NB4 (cell line): ENCODE results near the gene ARID1B.

ENCODE experiments used
- DNase-seq: peaks from one replicate; pipeline ENCODE4 v3.0.0; 2010; ENCODE audit warnings: low read depth
- H3K4me3 ChIP-seq: one replicate; pipeline ENCODE4 v1.5.1; 2011; ENCODE audit warnings: mild to moderate bottlenecking, low read depth, low read length, moderate library complexity
- CTCF ChIP-seq: IDR thresholded peaks from one replicate; pipeline ENCODE4 v1.5.1; 2012; ENCODE audit warnings: low read depth, low read length
- MAX ChIP-seq: IDR thresholded peaks from 2 replicates; pipeline ENCODE4 v1.6.1; 2011; ENCODE audit warnings: low read depth, low read length
- MYC ChIP-seq: IDR thresholded peaks from 2 replicates; pipeline ENCODE4 v1.6.1; 2011; ENCODE audit warnings: low read depth, low read length
- POLR2A ChIP-seq: IDR thresholded peaks from 2 replicates; pipeline ENCODE4 v1.6.1; 2011; ENCODE audit warnings: mild to moderate bottlenecking; ENCODE audit not compliant: insufficient read length; ENCODE audit errors: extremely low read depth

The ARID1B gene

GRCh38 chr6:156820089-156820798 is 43.1 kb downstream of the ARID1B start:
- no peak overlapping the region for H3K4me3 ChIP-seq
- no peak for DNase-seq
- no peak for TF ChIP-seq CTCF
- no peak for TF ChIP-seq MYC
- no peak for TF ChIP-seq POLR2A
- TF ChIP-seq MAX, result no peak

- no peak for DNase-seq
- H3K4me3 ChIP-seq, result no peak overlapping the region
- TF ChIP-seq CTCF, result no peak
- TF ChIP-seq POLR2A, result no peak
- no peak for TF ChIP-seq MYC
- no peak for TF ChIP-seq MAX
Observed at GRCh38 chr6:156821707-156822106, 44.5 kb downstream of the ARID1B start.

- TF ChIP-seq CTCF, result no peak
- no peak for DNase-seq
Observed at GRCh38 chr6:156822747-156823206, 45.6 kb downstream of the ARID1B start.

GRCh38 chr6:156824142-156824541 is 47.0 kb downstream of the ARID1B start:
- TF ChIP-seq POLR2A (no peak), MYC (no peak), CTCF (no peak), MAX (no peak)

More at GRCh38 chr6:156822747-156823206, 45.6 kb downstream of the ARID1B start:
- no peak overlapping the region for H3K4me3 ChIP-seq

GRCh38 chr6:156825475-156825874 is 48.3 kb downstream of the ARID1B start:
- no peak for DNase-seq
- TF ChIP-seq MYC (no peak), CTCF (no peak), MAX (no peak), POLR2A (no peak)
- no peak overlapping the region for H3K4me3 ChIP-seq

More at GRCh38 chr6:156824142-156824541, 47.0 kb downstream of the ARID1B start:
- DNase-seq, result no peak
- H3K4me3 ChIP-seq, result no peak overlapping the region

- TF ChIP-seq POLR2A, result no peak
- no peak for TF ChIP-seq CTCF
- no peak for TF ChIP-seq MAX
- no peak for TF ChIP-seq MYC
Observed at GRCh38 chr6:156826290-156826955, 49.2 kb downstream of the ARID1B start.

More at GRCh38 chr6:156826290-156826955, 49.2 kb downstream of the ARID1B start:
- DNase-seq, result no peak
- no peak overlapping the region for H3K4me3 ChIP-seq
